Suppressor macrophage (primary cell): Measurements from ENCODE around the gene STON2.

ENCODE experiments used
- DNase-seq, 4 experiments: peaks; one replicate each; pipeline ENCODE4 v3.0.0-alpha.2; 2020 to 2022

Gene STON2

GRCh38 chr14:81416981-81417380 lies 16.9 kb upstream of the STON2 start:
- peak in 3 of 4 experiments; percentile 31 to 50 (median 38) for DNase-seq

- peak; percentile 79 to 96 (median 90) for DNase-seq
Observed at GRCh38 chr14:81416194-81416952, 16.2 kb upstream of the STON2 start.

GRCh38 chr14:81415781-81416180 lies 15.7 kb upstream of the STON2 start:
- peak in 2 of 4 experiments; percentile 7 to 10 for DNase-seq

GRCh38 chr14:81414123-81414522 lies 14.0 kb upstream of the STON2 start:
- DNase-seq = no peak

DNA sequence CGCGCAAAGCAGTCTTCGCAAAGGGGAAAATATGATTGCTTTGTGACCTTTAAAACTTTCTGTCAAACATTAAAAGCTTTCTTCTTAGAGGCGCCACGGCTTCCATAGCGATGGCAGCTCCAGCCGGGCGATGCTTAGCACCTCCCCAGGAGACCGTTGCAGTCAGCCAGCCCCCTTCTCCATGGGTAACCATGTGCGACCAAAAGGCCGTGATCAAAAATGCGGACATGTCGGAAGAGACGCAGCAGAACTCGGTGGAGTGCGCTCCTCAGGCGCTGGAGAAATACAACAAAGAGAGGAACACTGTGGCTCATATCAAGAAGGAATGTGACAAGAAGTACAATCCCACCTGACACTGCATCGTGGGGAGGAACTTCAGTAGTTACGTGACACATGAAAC lies 12.7 kb upstream of the STON2 start:
- DNase-seq = no peak

DNA sequence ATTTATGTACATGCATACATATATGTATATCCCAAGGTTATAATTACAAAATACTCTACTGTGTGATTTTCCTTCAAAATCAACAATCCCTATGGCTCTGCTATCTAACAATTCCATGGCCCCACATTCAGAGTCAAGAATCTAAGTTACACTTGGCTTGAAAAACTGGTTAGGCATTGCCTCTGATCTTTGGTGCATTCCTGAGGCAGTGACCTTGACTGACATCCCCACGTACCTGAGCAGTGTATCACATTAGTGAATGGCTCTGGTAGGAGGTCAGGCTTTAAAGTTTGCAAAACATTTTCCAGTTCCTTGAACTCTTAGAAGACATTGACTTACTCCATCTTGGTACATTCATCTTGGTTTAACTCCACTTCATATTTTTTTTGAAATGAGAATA lies 8.5 kb upstream of the STON2 start:
- DNase-seq = no peak

- peak in 3 of 4 experiments; percentile 18 to 54 (median 31) for DNase-seq
Observed at GRCh38 chr14:81406863-81407262, 6.7 kb upstream of the STON2 start.

DNA sequence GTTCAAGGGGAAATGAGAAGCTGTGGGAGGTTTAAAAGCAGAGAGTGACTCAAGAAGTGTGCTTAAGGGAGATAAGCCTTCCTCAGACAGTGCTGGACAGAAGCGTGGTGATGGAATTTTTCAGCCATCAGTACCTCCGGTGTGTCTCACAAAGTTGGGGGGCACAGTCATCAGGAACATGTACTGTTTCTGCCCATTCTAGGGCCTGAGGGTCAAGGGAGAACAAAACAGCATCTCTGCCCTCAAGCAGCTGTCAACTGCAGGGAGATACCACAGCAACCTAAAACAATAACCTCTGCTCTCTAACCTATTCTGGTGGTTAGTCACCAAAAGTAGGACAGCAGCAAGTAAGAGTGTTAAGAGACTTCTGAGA lies 2.0 kb upstream of the STON2 start:
- peak in 3 of 4 experiments; percentile 47 to 70 (median 70) for DNase-seq

GRCh38 chr14:81401420-81402122 lies 1.4 kb upstream of the STON2 start:
- DNase-seq = peak; percentile 77 to 95 (median 87)

DNA sequence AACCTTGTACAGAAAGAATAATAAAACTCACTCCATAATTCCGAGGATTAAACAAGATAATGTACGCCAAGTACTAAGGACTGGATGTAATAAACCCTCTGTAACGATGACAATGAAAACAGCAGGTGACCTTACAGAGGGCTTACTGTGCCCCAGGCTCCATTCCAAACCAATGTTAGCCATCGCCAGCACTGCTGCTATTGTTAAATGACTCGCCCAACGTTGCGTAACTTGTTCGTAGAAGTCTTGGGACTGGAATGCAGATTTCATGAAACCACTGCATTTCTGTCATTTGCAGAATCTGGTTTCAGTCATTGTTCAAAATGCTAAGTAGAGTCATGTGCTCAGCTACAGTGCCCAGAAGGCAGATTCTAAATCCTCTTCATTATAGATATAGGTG lies 728 bp upstream of the STON2 start:
- DNase-seq = peak; percentile 75 to 93 (median 88)

DNA sequence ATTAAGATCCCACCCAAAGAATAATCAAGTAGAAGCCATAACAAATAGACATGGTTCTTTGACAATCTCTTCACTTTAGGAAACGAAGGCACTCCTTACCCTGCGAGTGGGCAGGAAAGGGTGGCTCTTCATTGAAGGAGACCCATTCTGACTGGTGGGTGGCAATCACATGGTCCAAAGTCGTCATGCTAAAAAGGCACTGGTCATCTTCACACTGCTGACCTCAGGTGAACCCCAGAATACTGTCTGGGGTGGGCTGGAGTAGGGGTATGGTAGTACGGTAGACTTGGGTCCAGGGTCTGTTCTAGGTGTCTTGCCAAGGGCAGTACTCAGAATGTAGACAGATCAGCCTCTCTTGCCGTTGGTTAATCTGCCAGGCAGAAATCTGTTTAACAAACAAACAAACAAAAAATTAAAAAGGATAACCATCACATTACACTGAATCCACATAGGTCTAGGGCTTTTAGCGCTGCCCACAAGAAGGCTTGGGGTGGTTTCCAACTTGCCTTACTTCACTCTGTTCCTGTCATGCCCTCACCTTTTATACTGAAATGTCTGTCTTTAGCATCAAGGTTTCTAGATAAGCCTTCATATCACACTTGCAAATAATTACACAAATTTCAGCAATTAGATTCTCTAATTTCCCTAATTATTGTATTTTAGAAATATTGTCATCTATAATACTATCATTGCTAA lies 1.8 kb downstream of the STON2 start:
- no peak for DNase-seq

DNA sequence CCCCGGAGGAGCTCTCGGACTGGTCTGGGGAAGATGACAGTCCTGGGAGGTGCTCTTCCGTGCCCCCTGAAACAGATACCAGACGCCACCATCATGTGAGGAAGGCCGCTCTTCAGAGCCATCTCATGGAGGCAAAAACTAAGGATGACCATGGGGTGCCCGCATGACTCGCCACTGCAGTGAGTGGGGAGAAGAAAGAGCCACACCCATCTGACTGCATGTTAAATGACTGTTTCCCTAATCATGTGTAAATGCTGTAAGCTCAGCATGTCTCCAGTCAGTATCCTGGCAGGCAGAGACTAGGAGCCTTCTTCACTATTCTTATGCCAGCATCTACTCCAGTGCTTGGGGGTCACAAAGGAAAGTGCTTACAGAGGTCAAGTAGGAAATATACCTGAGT lies 4.0 kb downstream of the STON2 start:
- peak; percentile 19 to 57 (median 52) for DNase-seq

- DNase-seq = no peak
Observed at GRCh38 chr14:81394739-81395138, 5.4 kb downstream of the STON2 start.

- DNase-seq = no peak
Observed at GRCh38 chr14:81392976-81393643, 7.0 kb downstream of the STON2 start.

GRCh38 chr14:81392052-81392451 lies 8.1 kb downstream of the STON2 start:
- no peak for DNase-seq

GRCh38 chr14:81390696-81391095 lies 9.4 kb downstream of the STON2 start:
- peak; percentile 22 to 69 (median 48) for DNase-seq

GRCh38 chr14:81388336-81388735 lies 11.8 kb downstream of the STON2 start:
- DNase-seq = no peak

- DNase-seq = no peak
Observed at GRCh38 chr14:81386290-81386745, 13.8 kb downstream of the STON2 start.

DNA sequence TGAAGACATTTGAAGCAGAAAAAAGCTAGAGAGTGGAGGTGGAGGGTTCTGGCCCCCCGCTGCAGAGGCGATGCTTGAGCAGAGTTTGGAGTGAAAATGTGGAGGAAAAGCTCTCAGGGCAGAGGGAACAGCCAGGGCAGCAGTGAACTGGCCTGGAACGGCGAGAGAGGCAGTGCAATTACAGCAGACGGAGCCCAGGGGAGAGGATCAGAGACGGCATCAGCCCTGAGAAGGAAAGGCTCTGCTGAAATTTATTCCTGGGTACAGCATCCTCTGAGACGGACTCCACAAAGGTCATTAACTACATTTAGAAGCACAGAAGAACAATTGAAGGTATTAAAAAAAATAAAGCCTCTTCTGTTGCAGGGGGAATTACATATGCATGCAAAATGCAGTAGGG lies 14.2 kb downstream of the STON2 start:
- no peak for DNase-seq

- no peak for DNase-seq
Observed at GRCh38 chr14:81385419-81385818, 14.7 kb downstream of the STON2 start.

GRCh38 chr14:81384900-81385299 lies 15.2 kb downstream of the STON2 start:
- DNase-seq = no peak

- DNase-seq = no peak
Observed at GRCh38 chr14:81382517-81383225, 17.5 kb downstream of the STON2 start.
